ENCODE measurements around the gene SFMBT2.

Gene SFMBT2

DNA sequence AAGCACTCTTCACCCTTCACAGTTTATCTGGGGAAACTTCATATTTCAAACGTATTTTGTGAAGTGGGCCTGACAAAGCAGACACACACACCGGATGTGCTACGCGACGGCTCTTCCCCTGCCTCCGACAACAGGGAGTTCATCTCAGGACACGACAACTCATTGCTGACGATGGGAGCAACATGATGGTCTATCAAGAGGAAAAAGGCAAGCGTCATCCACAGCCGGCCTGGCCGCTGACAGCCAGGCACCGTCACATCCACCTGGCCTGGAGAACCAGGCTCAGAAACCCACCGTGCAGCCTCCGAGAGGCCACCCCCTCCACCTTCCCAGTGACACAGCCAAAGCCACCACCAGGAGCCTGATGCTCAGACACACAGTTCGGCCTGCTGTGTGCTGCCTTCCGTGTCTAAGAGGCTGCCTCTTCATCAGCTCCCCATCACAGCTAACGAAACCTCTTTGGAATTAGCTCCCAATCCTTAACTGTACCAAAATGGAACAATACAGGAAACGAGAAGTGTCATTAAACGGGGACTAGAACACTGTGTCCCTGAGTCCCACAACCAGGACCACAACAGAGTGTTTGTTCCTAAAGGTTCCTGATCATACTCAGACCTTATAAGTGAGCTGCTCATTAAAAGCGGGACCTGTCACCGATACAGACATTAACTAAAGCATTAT is 76.7 kb downstream of the SFMBT2 start:
- no peaks in the 10 kb centered on the region for H3K36me3 ChIP-seq (ENCODE audit: control insufficient read depth, low read length)
- no peak overlapping the region for H3K4me2 ChIP-seq (ENCODE audit: low read length)
- H3K4me3 ChIP-seq (ENCODE audit: low read length): no peak overlapping the region
- H3K27ac ChIP-seq (ENCODE audit: low read depth, low read length): no peak overlapping the region
- TF ChIP-seq CTCF (IDR thresholded peaks at IDR 0.05; ENCODE audit: low read depth, low read length, poor library complexity, severe bottlenecking): no peak
- no peaks in the 10 kb centered on the region for H3K9me3 ChIP-seq (ENCODE audit: control insufficient read depth, insufficient read depth, low read length)
- no peaks in the 10 kb centered on the region for H3K27me3 ChIP-seq (ENCODE audit: control insufficient read depth, low read length)
- H3K4me1 ChIP-seq (ENCODE audit: control insufficient read depth, low read length): peaks cover 10% of the 10 kb centered on the region; the same call in 1 of the 2 replicates
- H4K20me1 ChIP-seq (ENCODE audit: control insufficient read depth, insufficient read depth, low read depth, low read length): no peaks in the 10 kb centered on the region
- H3F3A ChIP-seq (ENCODE audit: control insufficient read depth, insufficient read depth): no peaks in the 10 kb centered on the region
- peaks cover 31% of the 10 kb centered on the region for H3K79me2 ChIP-seq (ENCODE audit: control insufficient read depth, low read length)
- no peaks in the 10 kb centered on the region for H3K9me2 ChIP-seq (replicated peaks; ENCODE audit: control insufficient read depth, low read length)

- TF ChIP-seq EZH2phosphoT487 (IDR thresholded peaks at IDR 0.05; ENCODE audit: borderline replicate concordance, low read length): no peak
- TF ChIP-seq CTCF (IDR thresholded peaks at IDR 0.05; ENCODE audit: low read depth, low read length, poor library complexity, severe bottlenecking): no peak
- no peak overlapping the region for H3K4me3 ChIP-seq (ENCODE audit: low read length)
- H3K4me1 ChIP-seq (ENCODE audit: control insufficient read depth, low read length): no peaks in the 10 kb centered on the region
- H3K79me2 ChIP-seq (ENCODE audit: control insufficient read depth, low read length): peaks cover 17% of the 10 kb centered on the region
- H3F3A ChIP-seq (ENCODE audit: control insufficient read depth, insufficient read depth): no peaks in the 10 kb centered on the region
- H3K9me3 ChIP-seq (ENCODE audit: control insufficient read depth, insufficient read depth, low read length): peaks cover 9% of the 10 kb centered on the region; the same call in 1 of the 2 replicates
- no peaks in the 10 kb centered on the region for H4K20me1 ChIP-seq (ENCODE audit: control insufficient read depth, insufficient read depth, low read depth, low read length)
- H3K36me3 ChIP-seq (ENCODE audit: control insufficient read depth, low read length): no peaks in the 10 kb centered on the region
- no peak overlapping the region for H3K4me2 ChIP-seq (ENCODE audit: low read length)
- no peaks in the 10 kb centered on the region for H3K9me2 ChIP-seq (replicated peaks; ENCODE audit: control insufficient read depth, low read length)
- H3K27ac ChIP-seq (ENCODE audit: low read depth, low read length): no peak overlapping the region
- H3K27me3 ChIP-seq (ENCODE audit: control insufficient read depth, low read length): no peaks in the 10 kb centered on the region
These were observed 81.6 kb downstream of the SFMBT2 start for GRCh38 chr10:7329219-7329618.

DNA sequence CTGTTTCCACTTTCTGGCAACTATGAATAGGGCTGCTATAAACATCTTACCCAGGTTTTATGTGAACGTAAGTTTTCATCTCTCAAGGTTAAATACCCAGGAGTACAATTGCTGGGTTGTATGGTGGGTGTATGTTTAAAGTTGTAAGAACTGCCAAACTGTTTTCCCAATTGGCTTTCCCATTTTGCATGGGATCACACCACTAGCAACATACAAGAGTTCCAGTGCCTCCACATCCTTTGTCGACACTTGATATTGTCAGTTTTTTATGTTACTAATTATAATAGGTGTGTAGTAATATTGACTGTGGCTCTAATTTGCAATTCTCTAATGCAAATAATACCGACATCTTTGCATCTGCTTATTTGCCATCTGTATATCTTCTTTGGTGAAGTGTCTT is 82.9 kb downstream of the SFMBT2 start:
- no peaks in the 10 kb centered on the region for H3K36me3 ChIP-seq (ENCODE audit: control insufficient read depth, low read length)

More for the DNA sequence above, 82.9 kb downstream of the SFMBT2 start:
- Histone ChIP-seq H3K27me3 (ENCODE audit: control insufficient read depth, low read length) (no peaks in the 10 kb centered on the region), H3K79me2 (ENCODE audit: control insufficient read depth, low read length) (peaks cover 11% of the 10 kb centered on the region; the same call in 1 of the 2 replicates), H3F3A (ENCODE audit: control insufficient read depth, insufficient read depth) (no peaks in the 10 kb centered on the region), H3K9me2 (replicated peaks; ENCODE audit: control insufficient read depth, low read length) (no peaks in the 10 kb centered on the region), H3K4me1 (ENCODE audit: control insufficient read depth, low read length) (no peaks in the 10 kb centered on the region), H3K4me2 (ENCODE audit: low read length) (no peak overlapping the region), H3K4me3 (ENCODE audit: low read length) (no peak overlapping the region), H3K9me3 (ENCODE audit: control insufficient read depth, insufficient read depth, low read length) (peaks cover 9% of the 10 kb centered on the region; the same call in 1 of the 2 replicates), H3K27ac (ENCODE audit: low read depth, low read length) (no peak overlapping the region), H4K20me1 (ENCODE audit: control insufficient read depth, insufficient read depth, low read depth, low read length) (no peaks in the 10 kb centered on the region)
- no peak for TF ChIP-seq CTCF (IDR thresholded peaks at IDR 0.05; ENCODE audit: low read depth, low read length, poor library complexity, severe bottlenecking)
- TF ChIP-seq EZH2phosphoT487 (IDR thresholded peaks at IDR 0.05; ENCODE audit: borderline replicate concordance, low read length): no peak
